B cell (primary cell): ENCODE results near the gene ALDH9A1. TPM values are rescaled to one million over a fixed set of nuclear protein-coding genes. Genes with fewer than 3 reads are reported as not detected.
"Not testable (repeated sequence)": the region's sequence is repeated elsewhere in the genome, so short reads cannot be mapped to it uniquely, and the experiment has no call there.

Experiments
- ATAC-seq: fragments of 200-7000 bp; cut with Tn5 transposase; one replicate; pipeline ENCODE4 v1.10.0; 2021; ENCODE audit warnings: low read depth, mild to moderate bottlenecking, moderate number of reproducible peaks, moderate library complexity
- CTCF ChIA-PET: fragments of 350-600 bp; sonication (Branson Sonifier 250); formaldehyde crosslinking; loops from one replicate; lab custom pipeline; 2021; ENCODE audit warnings: antibody characterized with exemption, inconsistent platforms; lab: Charles Lee
- POLR2A ChIA-PET: fragments of 350-600 bp; sonication (Branson Sonifier 250); formaldehyde crosslinking; loops from one replicate; lab custom pipeline; 2021; ENCODE audit warnings: antibody characterized with exemption; lab: Charles Lee
- DNase-seq: peaks from one replicate; pipeline ENCODE4 v3.0.0; 2013
- H2AFZ ChIP-seq: 2 replicates; pipeline ENCODE4 v1.6.1; 2012; ENCODE audit warnings: mild to moderate bottlenecking, low read depth, low read length; ENCODE audit not compliant: insufficient read depth, poor library complexity, severe bottlenecking
- H3K27ac ChIP-seq, 2 donors: 1 replicate in 1 of 2; 2 replicates in 1 of 2; pipeline ENCODE4 v1.5.1; 2012 to 2013; ENCODE audit warnings: low read length in 2 of 2, mild to moderate bottlenecking in 2 of 2, moderate library complexity in 1 of 2
- H3K27me3 ChIP-seq, 4 experiments: fragments of 200-600 bp in 1 of 4; sonication (generic) in 1 of 4; replicated peaks in 1 of 4; 1 replicate in 2 of 4; 2 replicates in 2 of 4; pipeline versions ENCODE4 v1.6.1 to v1.7.0; 2013 to 2016; ENCODE audit warnings: low read length in 3 of 4, mild to moderate bottlenecking in 2 of 4, mixed read lengths in 1 of 4, moderate library complexity in 1 of 4; ENCODE audit not compliant: insufficient read depth in 4 of 4, control insufficient read depth in 3 of 4; ENCODE audit errors: control extremely low read depth in 1 of 4
- H3K36me3 ChIP-seq, 2 experiments: replicated peaks in 1 of 2; 1 replicate in 1 of 2; 2 replicates in 1 of 2; pipeline versions ENCODE4 v1.6.1 to v1.7.1; 2013; ENCODE audit warnings: low read length in 1 of 2; ENCODE audit not compliant: insufficient read depth in 2 of 2, control insufficient read depth in 1 of 2; ENCODE audit errors: control extremely low read depth in 1 of 2, extremely low read depth in 1 of 2
- H3K4me1 ChIP-seq, 2 donors: fragments of 200-600 bp in 1 of 2; sonication (generic) in 1 of 2; 1 replicate in 1 of 2; 2 replicates in 1 of 2; pipeline versions ENCODE4 v1.5.1 to v1.6.1; 2013 to 2017; ENCODE audit warnings: low read length in 2 of 2; ENCODE audit not compliant: control insufficient read depth in 2 of 2, insufficient read depth in 2 of 2
- H3K4me2 ChIP-seq: replicated peaks from 2 replicates; pipeline ENCODE3; 2012; ENCODE audit warnings: mild to moderate bottlenecking, low read depth, low read length; ENCODE audit not compliant: poor library complexity, severe bottlenecking
- H3K4me3 ChIP-seq, 5 experiments: fragments of 200-600 bp in 1 of 5; sonication (generic) in 1 of 5; 1 replicate in 3 of 5; 2 replicates in 2 of 5; pipeline versions ENCODE4 v1.5.1 to v1.7.0; 2011 to 2016; ENCODE audit warnings: low read length in 4 of 5, mild to moderate bottlenecking in 4 of 5, low read depth in 2 of 5, control low read depth in 1 of 5, moderate library complexity in 1 of 5; ENCODE audit not compliant: insufficient read depth in 1 of 5; ENCODE audit errors: control extremely low read depth in 1 of 5, extremely low read depth in 1 of 5
- H3K79me2 ChIP-seq: fragments of 200-600 bp; sonication (generic); one replicate; pipeline ENCODE4 v1.6.0; 2016; ENCODE audit warnings: low read length; ENCODE audit not compliant: control insufficient read depth, insufficient read depth
- H3K9ac ChIP-seq: fragments of 200-600 bp; sonication (generic); 2 replicates; pipeline ENCODE4 v1.6.1; 2017; ENCODE audit warnings: mild to moderate bottlenecking, low read length, moderate library complexity
- H3K9me3 ChIP-seq, 3 donors: one replicate each; pipeline versions ENCODE4 v1.6.1 to v1.7.1; 2013; ENCODE audit warnings: low read length in 2 of 3; ENCODE audit not compliant: control insufficient read depth in 2 of 3, insufficient read depth in 1 of 3; ENCODE audit errors: control extremely low read depth in 1 of 3
- H4K20me1 ChIP-seq: 2 replicates; pipeline ENCODE4 v1.6.0; 2012; ENCODE audit warnings: mild to moderate bottlenecking, low read length; ENCODE audit not compliant: insufficient read depth, control insufficient read depth, poor library complexity, severe bottlenecking
- H3K27ac Mint-ChIP-seq: one replicate; pipeline ENCODE4 v1.8.0; 2021; ENCODE audit warnings: mixed read lengths
- H3K27me3 Mint-ChIP-seq: one replicate; pipeline ENCODE4 v1.8.0; 2021; ENCODE audit warnings: mixed read lengths
- H3K4me1 Mint-ChIP-seq: one replicate; pipeline ENCODE4 v1.8.0; 2021; ENCODE audit warnings: mixed read lengths
- H3K4me3 Mint-ChIP-seq: one replicate; pipeline ENCODE4 v1.8.0; 2021; ENCODE audit warnings: mixed read lengths
- H3K9me3 Mint-ChIP-seq: one replicate; pipeline ENCODE4 v1.8.0; 2022; ENCODE audit warnings: mixed read lengths; ENCODE audit not compliant: insufficient read depth
- EZH2 ChIP-seq: IDR thresholded peaks from 2 replicates; pipeline ENCODE4 v1.6.1; 2012; ENCODE audit warnings: borderline replicate concordance, low read depth, mild to moderate bottlenecking, moderate library complexity, low read length; ENCODE audit not compliant: insufficient read depth, poor library complexity, severe bottlenecking
- WGBS: methylation state at CpG from one replicate; pipeline ENCODE4 v1.1.5; 2013; ENCODE audit warnings: missing lambda C conversion rate; ENCODE audit not compliant: insufficient coverage; 5-methylcytosine and 5-hydroxymethylcytosine counted together
- intact Hi-C: fragments of 100-400 bp; cut with micrococcal nuclease; formaldehyde crosslinking; loops from one replicate; pipeline ENCODE4 v1.10.0; 2022
- polyA plus RNA-seq: library from polyadenylated mRNA; depleted of rRNA; stranded (reverse); fragments of >200 nt; gene quantifications from 2 replicates; pipeline ENCODE4 v1.2.3, GENCODE V29; 2012
- total RNA-seq, 2 donors: library from RNA; stranded (reverse); fragments of 120-200 nt in 1 of 2; gene quantifications; 1 replicate in 1 of 2; 2 replicates in 1 of 2; pipeline versions ENCODE4 v1.2.3 to v1.2.4, GENCODE V29; 2013 to 2022
- TF ChIP-seq, protein P1 (sequence below): fragments of 200-600 bp; IDR thresholded peaks from one replicate; pipeline ENCODE4 v1.8.0; 2022; ENCODE audit warnings: antibody characterized with exemption, mild to moderate bottlenecking

Gene ALDH9A1
- total and polyA plus RNA-seq, 2 donors (not counting 1 experiment from before 2014, with no cell fraction given) = 23.5 to 37.5 TPM

DNA sequence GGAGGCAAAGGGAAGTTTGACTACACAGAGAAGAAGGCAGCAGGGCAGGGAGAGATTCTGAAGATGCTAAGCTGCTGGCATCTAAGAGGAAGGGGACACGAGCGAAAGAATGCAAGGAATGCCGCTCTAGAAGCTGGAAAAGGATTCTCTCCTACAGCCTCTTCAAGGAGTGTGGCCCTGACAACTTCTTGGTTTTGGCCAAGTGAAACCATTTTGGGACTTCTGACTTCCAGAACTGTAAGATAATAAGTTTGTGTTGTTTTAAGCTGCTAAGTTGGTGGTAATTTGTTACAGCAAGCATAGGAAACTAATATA lies 38.8 kb downstream of the ALDH9A1 start:
- H3K4me1 Mint-ChIP-seq = no peaks in the 10 kb centered on the region
- no peak for ATAC-seq
- H3K4me3 Mint-ChIP-seq = no peak overlapping the region
- no peak overlapping the region for H2AFZ ChIP-seq
- H3K36me3 ChIP-seq = peaks cover 16 to 36% of the 10 kb centered on the region in 2 experiments
- ChIA-PET CTCF (interaction anchor here (0.8 kb wide), 1 partner anchor 20 kb away, joined by 3 read pairs; no protein-coding TSS in a partner anchor), POLR2A (no interaction called here)
- H3K9ac ChIP-seq = no peak overlapping the region
- DNase-seq = no peak
- no peaks in the 10 kb centered on the region for H3K79me2 ChIP-seq
- no peaks in the 10 kb centered on the region for H3K9me3 Mint-ChIP-seq
- H3K4me1 ChIP-seq = no peaks in the 10 kb centered on the region
- no peak overlapping the region for H3K4me2 ChIP-seq
- H3K27me3 ChIP-seq = no peaks in the 10 kb centered on the region
- intact Hi-C loops = no loop called here
- H3K27ac Mint-ChIP-seq = no peak overlapping the region
- no peaks in the 10 kb centered on the region for H3K9me3 ChIP-seq
- no peak overlapping the region for H3K4me3 ChIP-seq
- WGBS = 56% methylated on average over 3 of the region's 3 CpGs
- H4K20me1 ChIP-seq = no peaks in the 10 kb centered on the region
- H3K27me3 Mint-ChIP-seq = no peaks in the 10 kb centered on the region
- TF ChIP-seq, protein P1, sequence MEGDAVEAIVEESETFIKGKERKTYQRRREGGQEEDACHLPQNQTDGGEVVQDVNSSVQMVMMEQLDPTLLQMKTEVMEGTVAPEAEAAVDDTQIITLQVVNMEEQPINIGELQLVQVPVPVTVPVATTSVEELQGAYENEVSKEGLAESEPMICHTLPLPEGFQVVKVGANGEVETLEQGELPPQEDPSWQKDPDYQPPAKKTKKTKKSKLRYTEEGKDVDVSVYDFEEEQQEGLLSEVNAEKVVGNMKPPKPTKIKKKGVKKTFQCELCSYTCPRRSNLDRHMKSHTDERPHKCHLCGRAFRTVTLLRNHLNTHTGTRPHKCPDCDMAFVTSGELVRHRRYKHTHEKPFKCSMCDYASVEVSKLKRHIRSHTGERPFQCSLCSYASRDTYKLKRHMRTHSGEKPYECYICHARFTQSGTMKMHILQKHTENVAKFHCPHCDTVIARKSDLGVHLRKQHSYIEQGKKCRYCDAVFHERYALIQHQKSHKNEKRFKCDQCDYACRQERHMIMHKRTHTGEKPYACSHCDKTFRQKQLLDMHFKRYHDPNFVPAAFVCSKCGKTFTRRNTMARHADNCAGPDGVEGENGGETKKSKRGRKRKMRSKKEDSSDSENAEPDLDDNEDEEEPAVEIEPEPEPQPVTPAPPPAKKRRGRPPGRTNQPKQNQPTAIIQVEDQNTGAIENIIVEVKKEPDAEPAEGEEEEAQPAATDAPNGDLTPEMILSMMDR = no peak
- TF ChIP-seq EZH2 = no peak
- no peak overlapping the region for H3K27ac ChIP-seq

DNA sequence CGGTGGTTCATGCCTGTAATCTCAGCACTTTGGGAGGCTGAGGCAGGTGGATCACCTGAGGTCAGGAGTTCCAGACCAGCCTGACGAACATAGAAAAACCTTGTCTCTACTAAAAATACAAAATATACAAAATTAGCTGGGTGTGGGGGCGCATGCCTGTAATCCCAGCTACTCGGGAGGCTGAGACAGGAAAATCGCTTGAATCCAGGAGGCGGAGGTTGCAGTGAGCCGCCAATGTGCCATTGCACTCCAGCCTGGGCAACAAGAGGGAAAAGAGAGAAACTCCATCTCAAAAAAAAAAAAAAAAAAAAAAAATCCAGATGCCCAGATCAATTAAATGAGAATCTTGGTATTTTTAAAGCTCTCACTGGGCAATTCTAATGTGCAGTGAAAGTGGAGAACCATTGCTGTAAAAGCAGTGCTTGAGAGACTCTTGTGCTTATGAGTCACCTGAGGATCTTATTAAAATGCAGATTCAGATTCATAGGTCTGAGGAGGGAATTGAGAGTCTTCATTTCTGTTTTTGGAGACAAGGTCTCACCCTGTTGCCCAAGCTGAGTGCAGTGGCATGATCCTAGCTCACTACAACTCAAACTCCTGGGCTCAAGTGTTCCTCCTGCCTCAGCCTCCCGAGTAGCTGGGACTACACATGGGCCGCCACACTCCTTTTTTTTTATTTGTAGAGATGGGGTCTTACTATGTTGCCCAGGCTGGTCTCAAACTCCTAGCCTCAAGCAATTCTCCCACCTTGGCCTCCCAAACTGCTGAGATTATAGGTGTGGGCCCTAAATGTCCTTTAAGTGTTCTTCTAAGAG lies 39.4 kb downstream of the ALDH9A1 start:
- H3K4me2 ChIP-seq, H3K27ac Mint-ChIP-seq, H3K27me3 ChIP-seq, H2AFZ ChIP-seq, H3K9me3 ChIP-seq, H4K20me1 ChIP-seq, H3K9me3 Mint-ChIP-seq, DNase-seq, H3K9ac ChIP-seq, POLR2A ChIA-PET, ATAC-seq, intact Hi-C loops, H3K4me1 ChIP-seq, H3K4me1 Mint-ChIP-seq, H3K4me3 Mint-ChIP-seq, H3K79me2 ChIP-seq, H3K27me3 Mint-ChIP-seq, H3K4me3 ChIP-seq, H3K27ac ChIP-seq: not testable (repeated sequence)
- CTCF ChIA-PET = interaction anchor here (0.8 to 1.7 kb wide), 2 partner anchors 19 to 256 kb away, joined by 3 to 5 read pairs; no protein-coding TSS in a partner anchor
- 97% methylated on average over 4 of the region's 9 CpGs for WGBS
- peaks cover 15 to 31% of the 10 kb centered on the region in 2 experiments for H3K36me3 ChIP-seq
